ENCODE data around the gene CAST.
A peak's percentile ranks its signal among the peaks of the same experiment; 100 is the strongest.

The CAST gene

DNA sequence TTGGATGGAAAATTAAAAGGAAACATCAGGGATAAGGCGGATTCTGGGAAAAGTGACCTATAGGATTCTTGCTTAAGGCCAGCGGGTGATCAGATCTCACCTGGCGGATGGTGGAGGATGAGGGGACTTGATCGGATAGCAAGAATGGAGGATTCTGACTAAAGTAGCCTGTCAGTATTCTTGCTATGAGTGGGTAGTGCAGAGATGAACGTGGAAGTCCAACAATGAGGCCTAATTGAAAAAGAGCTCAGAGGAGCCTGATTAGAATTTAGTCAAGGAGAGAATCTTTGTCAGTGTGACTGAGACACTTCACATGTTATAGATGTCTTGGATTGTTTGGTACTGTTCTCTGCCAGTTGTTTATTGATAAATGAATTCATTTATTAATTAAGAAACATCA, 24.9 kb downstream of the CAST start:
- Histone ChIP-seq H3K27me3 (ENCODE audit: insufficient read depth, low read length) (no peaks in the 10 kb centered on the region), H3F3A (ENCODE audit: insufficient read depth, low read length) (no peaks in the 10 kb centered on the region), H2AFZ (ENCODE audit: low read length) (no peak overlapping the region), H3K9me3 (ENCODE audit: low read length) (no peaks in the 10 kb centered on the region), H3K4me2 (ENCODE audit: low read length) (no peak overlapping the region), H3K4me3 (ENCODE audit: low read depth, low read length, poor library complexity, severe bottlenecking) (no peak overlapping the region), H4K20me1 (ENCODE audit: insufficient read depth, low read length) (no peaks in the 10 kb centered on the region), H3K36me3 (ENCODE audit: insufficient read depth, low read length) (no peaks in the 10 kb centered on the region), H3K4me1 (ENCODE audit: insufficient read depth, low read length, severe bottlenecking) (peaks cover 6% of the 10 kb centered on the region), H3K79me2 (ENCODE audit: insufficient read depth, low read length) (no peaks in the 10 kb centered on the region), H3K9me2 (ENCODE audit: low read depth, low read length) (no peaks in the 10 kb centered on the region), H3K9ac (ENCODE audit: low read length) (no peak overlapping the region), H3K27ac (ENCODE audit: low read depth, low read length, poor library complexity, severe bottlenecking) (no peak overlapping the region)
- TF ChIP-seq, protein P1, sequence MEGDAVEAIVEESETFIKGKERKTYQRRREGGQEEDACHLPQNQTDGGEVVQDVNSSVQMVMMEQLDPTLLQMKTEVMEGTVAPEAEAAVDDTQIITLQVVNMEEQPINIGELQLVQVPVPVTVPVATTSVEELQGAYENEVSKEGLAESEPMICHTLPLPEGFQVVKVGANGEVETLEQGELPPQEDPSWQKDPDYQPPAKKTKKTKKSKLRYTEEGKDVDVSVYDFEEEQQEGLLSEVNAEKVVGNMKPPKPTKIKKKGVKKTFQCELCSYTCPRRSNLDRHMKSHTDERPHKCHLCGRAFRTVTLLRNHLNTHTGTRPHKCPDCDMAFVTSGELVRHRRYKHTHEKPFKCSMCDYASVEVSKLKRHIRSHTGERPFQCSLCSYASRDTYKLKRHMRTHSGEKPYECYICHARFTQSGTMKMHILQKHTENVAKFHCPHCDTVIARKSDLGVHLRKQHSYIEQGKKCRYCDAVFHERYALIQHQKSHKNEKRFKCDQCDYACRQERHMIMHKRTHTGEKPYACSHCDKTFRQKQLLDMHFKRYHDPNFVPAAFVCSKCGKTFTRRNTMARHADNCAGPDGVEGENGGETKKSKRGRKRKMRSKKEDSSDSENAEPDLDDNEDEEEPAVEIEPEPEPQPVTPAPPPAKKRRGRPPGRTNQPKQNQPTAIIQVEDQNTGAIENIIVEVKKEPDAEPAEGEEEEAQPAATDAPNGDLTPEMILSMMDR (IDR thresholded peaks at IDR 0.05; ENCODE audit: low read length), result no peak
- TF ChIP-seq EZH2 (IDR thresholded peaks at IDR 0.05; ENCODE audit: borderline replicate concordance, low read length), result no peak

DNA sequence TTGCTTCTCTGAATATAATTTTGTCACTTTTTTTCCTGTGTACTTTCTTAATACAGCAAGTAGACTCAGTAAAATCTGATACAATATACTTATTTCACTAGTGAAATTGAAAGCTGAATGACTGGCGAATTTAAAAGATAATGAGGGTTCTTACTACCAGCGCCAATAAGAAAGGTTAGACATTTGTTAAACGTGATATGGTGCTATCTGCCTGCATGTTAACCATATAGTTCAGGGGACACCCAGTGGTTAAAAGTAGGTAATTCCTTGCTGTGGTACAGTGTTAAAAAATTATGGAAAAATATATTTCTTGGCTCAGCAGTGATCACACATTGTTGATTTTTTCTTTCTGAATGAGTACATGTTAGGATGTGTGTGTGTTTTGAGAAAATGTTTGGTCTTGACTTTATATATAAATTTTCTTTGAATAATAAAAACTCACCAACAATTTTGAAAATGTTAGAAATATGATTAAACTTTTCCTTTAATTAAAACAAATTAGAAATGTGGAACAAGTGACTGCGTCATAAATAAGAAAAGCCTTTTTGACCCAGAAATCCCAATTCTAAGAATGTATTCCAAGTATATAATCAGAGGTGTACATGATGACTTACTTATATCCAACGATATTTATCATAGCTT, 25.8 kb downstream of the CAST start:
- Histone ChIP-seq H3K4me1 (ENCODE audit: insufficient read depth, low read length, severe bottlenecking) (peaks cover 6% of the 10 kb centered on the region), H3K9me3 (ENCODE audit: low read length) (no peaks in the 10 kb centered on the region), H3K4me3 (ENCODE audit: low read depth, low read length, poor library complexity, severe bottlenecking) (no peak overlapping the region), H3K4me2 (ENCODE audit: low read length) (peak overlapping the region; percentile 15; the same call in 1 of the 2 replicates), H4K20me1 (ENCODE audit: insufficient read depth, low read length) (no peaks in the 10 kb centered on the region), H3K36me3 (ENCODE audit: insufficient read depth, low read length) (no peaks in the 10 kb centered on the region), H3F3A (ENCODE audit: insufficient read depth, low read length) (no peaks in the 10 kb centered on the region), H3K9ac (ENCODE audit: low read length) (no peak overlapping the region), H3K27ac (ENCODE audit: low read depth, low read length, poor library complexity, severe bottlenecking) (no peak overlapping the region), H3K79me2 (ENCODE audit: insufficient read depth, low read length) (no peaks in the 10 kb centered on the region), H3K27me3 (ENCODE audit: insufficient read depth, low read length) (no peaks in the 10 kb centered on the region), H3K9me2 (ENCODE audit: low read depth, low read length) (no peaks in the 10 kb centered on the region), H2AFZ (ENCODE audit: low read length) (no peak overlapping the region)
- TF ChIP-seq, protein P1 (IDR thresholded peaks at IDR 0.05; ENCODE audit: low read length), result peak; percentile 73
- no peak for TF ChIP-seq EZH2 (IDR thresholded peaks at IDR 0.05; ENCODE audit: borderline replicate concordance, low read length)

- H3F3A ChIP-seq (ENCODE audit: insufficient read depth, low read length), result no peaks in the 10 kb centered on the region
- no peak overlapping the region for H3K4me2 ChIP-seq (ENCODE audit: low read length)
- peaks cover 6% of the 10 kb centered on the region for H3K4me1 ChIP-seq (ENCODE audit: insufficient read depth, low read length, severe bottlenecking)
- no peaks in the 10 kb centered on the region for H3K27me3 ChIP-seq (ENCODE audit: insufficient read depth, low read length)
- no peaks in the 10 kb centered on the region for H4K20me1 ChIP-seq (ENCODE audit: insufficient read depth, low read length)
- no peak for TF ChIP-seq EZH2 (IDR thresholded peaks at IDR 0.05; ENCODE audit: borderline replicate concordance, low read length)
- TF ChIP-seq, protein P1 (IDR thresholded peaks at IDR 0.05; ENCODE audit: low read length), result no peak
- H3K9ac ChIP-seq (ENCODE audit: low read length), result no peak overlapping the region
- no peaks in the 10 kb centered on the region for H3K9me3 ChIP-seq (ENCODE audit: low read length)
- H3K79me2 ChIP-seq (ENCODE audit: insufficient read depth, low read length), result no peaks in the 10 kb centered on the region
- H3K4me3 ChIP-seq (ENCODE audit: low read depth, low read length, poor library complexity, severe bottlenecking), result no peak overlapping the region
- no peak overlapping the region for H3K27ac ChIP-seq (ENCODE audit: low read depth, low read length, poor library complexity, severe bottlenecking)
- no peaks in the 10 kb centered on the region for H3K36me3 ChIP-seq (ENCODE audit: insufficient read depth, low read length)
- no peaks in the 10 kb centered on the region for H3K9me2 ChIP-seq (ENCODE audit: low read depth, low read length)
- H2AFZ ChIP-seq (ENCODE audit: low read length), result no peak overlapping the region
Observed at GRCh38 chr5:96690861-96691260, 28.7 kb downstream of the CAST start.

Measured in OCI-LY1 (cell line).